HG03159 (cell line): Measurements from ENCODE around the gene KCNN4.

Source experiments
- ATAC-seq: cut with Tn5 transposase; IDR thresholded peaks from one replicate; pipeline ENCODE4 v1.9.1; 2021; ENCODE audit warnings: mild to moderate bottlenecking, moderate library complexity; ENCODE audit not compliant: unreplicated experiment

KCNN4 gene

GRCh38 chr19:43721469-43722048 lies 59.2 kb downstream of the KCNN4 start:
- no peak for ATAC-seq

GRCh38 chr19:43720936-43721335 lies 59.8 kb downstream of the KCNN4 start:
- ATAC-seq = no peak

GRCh38 chr19:43719918-43720317 lies 60.9 kb downstream of the KCNN4 start:
- ATAC-seq = no peak

GRCh38 chr19:43719378-43719868 lies 61.4 kb downstream of the KCNN4 start:
- no peak for ATAC-seq

GRCh38 chr19:43718627-43719377 lies 62.0 kb downstream of the KCNN4 start:
- ATAC-seq = no peak
